BJ (cell line): ENCODE data around the gene PARD3B. TPM values are rescaled to one million over a fixed set of nuclear protein-coding genes. Genes with fewer than 3 reads are reported as not detected.

Experiments used
- CTCF ChIA-PET: fragments of 350-600 bp; formaldehyde crosslinking; extraction: SDS; loops from one replicate; lab custom pipeline; 2021; ENCODE audit warnings: antibody characterized with exemption, inconsistent platforms; lab: Yijun Ruan, JAX
- POLR2A ChIA-PET: fragments of 300-600 bp; sonication (Branson Sonifier 250); formaldehyde crosslinking; extraction: SDS; loops from one replicate; lab custom pipeline; 2021; ENCODE audit warnings: antibody characterized with exemption; lab: Charles Lee
- DNase-seq: peaks from one replicate; pipeline ENCODE4 v3.0.0-alpha.2; 2011; ENCODE audit warnings: low read depth
- H3K27me3 ChIP-seq: 2 replicates; pipeline ENCODE4 v1.6.0; 2011; ENCODE audit warnings: low read length; ENCODE audit not compliant: control insufficient read depth, insufficient read depth
- H3K36me3 ChIP-seq: 2 replicates; pipeline ENCODE4 v1.5.1; 2011; ENCODE audit warnings: low read length; ENCODE audit not compliant: control insufficient read depth, insufficient read depth
- H3K4me3 ChIP-seq: 2 replicates; pipeline ENCODE4 v1.5.1; 2011; ENCODE audit warnings: low read depth, mild to moderate bottlenecking, control low read depth, low read length
- polyA plus RNA-seq: library from polyadenylated mRNA; depleted of rRNA; stranded (reverse); fragments of >200 nt; gene quantifications from 2 replicates; pipeline ENCODE4 v1.2.3, GENCODE V29; 2011
- TF ChIP-seq, protein P1 (sequence below): IDR thresholded peaks from 2 replicates; pipeline ENCODE4 v1.5.1; 2011; ENCODE audit warnings: low read depth, mild to moderate bottlenecking, control low read depth, inconsistent platforms, low read length, moderate library complexity; ENCODE audit not compliant: insufficient read depth

The PARD3B gene
- polyA plus RNA-seq, 1 experiment: 7.1 TPM

DNA sequence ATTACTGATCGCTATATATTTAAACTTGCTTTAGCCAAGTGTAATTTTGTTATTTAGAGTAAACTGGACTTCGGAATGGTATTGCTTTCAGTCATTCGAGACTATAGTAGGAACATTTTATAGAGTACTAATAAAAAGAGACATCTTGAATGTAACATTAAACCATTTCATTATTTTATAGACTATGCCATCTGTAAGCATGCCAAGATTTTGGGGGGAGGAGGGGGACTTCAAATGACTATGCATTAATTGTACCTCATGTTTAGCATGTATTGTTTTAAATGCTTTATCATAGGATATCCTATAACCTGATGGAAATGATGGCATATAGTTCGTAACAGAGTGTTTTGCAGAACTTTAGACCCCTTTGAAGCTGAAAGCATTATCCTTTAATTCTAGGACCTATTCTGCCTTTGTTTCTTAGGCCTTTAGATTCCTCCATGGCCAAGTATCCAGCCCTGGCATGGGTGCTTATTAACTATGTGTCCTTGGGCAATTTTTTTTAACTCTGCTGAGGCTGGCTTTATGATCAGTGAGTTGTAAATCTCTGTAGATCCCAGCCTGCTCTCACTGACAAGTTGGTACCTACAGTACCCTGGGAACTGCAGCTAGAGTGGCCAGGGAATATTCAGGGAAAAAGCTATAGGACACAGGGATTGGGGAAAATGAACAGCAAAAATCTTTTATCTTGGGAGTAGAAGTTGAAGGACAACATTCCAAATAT lies 93.4 kb downstream of the PARD3B start:
- no peak for DNase-seq
- TF ChIP-seq, protein P1, sequence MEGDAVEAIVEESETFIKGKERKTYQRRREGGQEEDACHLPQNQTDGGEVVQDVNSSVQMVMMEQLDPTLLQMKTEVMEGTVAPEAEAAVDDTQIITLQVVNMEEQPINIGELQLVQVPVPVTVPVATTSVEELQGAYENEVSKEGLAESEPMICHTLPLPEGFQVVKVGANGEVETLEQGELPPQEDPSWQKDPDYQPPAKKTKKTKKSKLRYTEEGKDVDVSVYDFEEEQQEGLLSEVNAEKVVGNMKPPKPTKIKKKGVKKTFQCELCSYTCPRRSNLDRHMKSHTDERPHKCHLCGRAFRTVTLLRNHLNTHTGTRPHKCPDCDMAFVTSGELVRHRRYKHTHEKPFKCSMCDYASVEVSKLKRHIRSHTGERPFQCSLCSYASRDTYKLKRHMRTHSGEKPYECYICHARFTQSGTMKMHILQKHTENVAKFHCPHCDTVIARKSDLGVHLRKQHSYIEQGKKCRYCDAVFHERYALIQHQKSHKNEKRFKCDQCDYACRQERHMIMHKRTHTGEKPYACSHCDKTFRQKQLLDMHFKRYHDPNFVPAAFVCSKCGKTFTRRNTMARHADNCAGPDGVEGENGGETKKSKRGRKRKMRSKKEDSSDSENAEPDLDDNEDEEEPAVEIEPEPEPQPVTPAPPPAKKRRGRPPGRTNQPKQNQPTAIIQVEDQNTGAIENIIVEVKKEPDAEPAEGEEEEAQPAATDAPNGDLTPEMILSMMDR: no peak
- ChIA-PET CTCF (no interaction called here), POLR2A (no interaction called here)
- no peak overlapping the region for H3K4me3 ChIP-seq
- no peaks in the 10 kb centered on the region for H3K27me3 ChIP-seq
- H3K36me3 ChIP-seq: no peaks in the 10 kb centered on the region

DNA sequence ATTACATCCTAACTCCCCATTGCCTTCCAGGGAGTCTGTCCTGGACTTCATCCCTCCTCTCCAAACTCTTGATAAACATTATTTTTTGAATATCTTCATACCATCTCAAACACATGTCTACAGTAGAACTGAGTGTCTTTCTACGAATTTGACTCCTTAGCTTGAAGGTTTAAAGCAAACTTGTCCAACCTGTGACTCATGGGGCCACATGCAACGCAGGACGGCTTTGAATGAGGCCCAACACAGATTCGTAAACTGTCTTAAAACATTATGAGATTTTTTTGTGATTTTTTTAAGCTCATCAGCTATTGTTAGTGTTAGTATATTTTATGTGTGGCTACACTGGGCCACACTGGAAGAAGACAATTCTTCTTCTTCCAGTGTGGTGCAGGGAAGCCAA lies 98.1 kb downstream of the PARD3B start:
- DNase-seq: no peak
- H3K27me3 ChIP-seq: no peaks in the 10 kb centered on the region
- ChIA-PET POLR2A (no interaction called here), CTCF (no interaction called here)
- TF ChIP-seq, protein P1: no peak
- H3K4me3 ChIP-seq: no peak overlapping the region
- H3K36me3 ChIP-seq: no peaks in the 10 kb centered on the region

DNA sequence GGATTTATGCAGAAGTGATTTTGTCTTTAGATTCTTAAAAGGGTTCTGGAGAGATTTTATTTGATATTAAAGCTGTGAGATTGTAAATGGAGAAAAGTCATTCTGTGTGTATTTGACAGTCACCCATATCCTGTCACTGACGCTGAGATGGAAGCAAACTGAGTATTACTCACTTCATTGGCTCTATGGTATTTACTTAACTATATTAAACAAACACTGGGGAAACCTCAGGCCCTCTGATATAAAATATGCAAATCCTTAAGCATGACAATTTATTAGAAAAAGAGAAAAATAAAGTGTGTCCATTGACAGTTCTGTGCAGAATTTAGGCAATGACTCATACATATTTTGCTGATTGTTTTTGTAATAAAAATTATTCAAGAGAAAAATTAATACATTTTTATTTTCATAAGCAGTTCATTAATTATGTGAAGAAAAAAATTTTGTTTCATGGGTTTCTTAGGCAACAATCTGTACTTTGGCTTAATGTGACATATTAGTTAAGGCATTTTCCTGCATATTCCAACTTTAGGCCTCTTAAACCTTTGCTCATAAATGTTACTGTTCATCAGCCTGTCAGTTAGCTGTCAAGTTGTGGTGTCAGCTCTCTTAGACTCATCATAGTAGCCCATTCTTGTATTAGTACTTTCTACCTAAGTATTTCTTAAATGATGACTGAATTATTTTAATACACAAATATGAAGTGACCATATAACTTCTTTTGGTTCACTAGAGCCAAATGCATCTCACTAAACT lies 99.9 kb downstream of the PARD3B start:
- Histone ChIP-seq H3K4me3 (no peak overlapping the region), H3K36me3 (no peaks in the 10 kb centered on the region), H3K27me3 (no peaks in the 10 kb centered on the region)
- CTCF ChIA-PET: no interaction called here
- POLR2A ChIA-PET: no interaction called here
- no peak for DNase-seq
- TF ChIP-seq, protein P1: no peak

DNA sequence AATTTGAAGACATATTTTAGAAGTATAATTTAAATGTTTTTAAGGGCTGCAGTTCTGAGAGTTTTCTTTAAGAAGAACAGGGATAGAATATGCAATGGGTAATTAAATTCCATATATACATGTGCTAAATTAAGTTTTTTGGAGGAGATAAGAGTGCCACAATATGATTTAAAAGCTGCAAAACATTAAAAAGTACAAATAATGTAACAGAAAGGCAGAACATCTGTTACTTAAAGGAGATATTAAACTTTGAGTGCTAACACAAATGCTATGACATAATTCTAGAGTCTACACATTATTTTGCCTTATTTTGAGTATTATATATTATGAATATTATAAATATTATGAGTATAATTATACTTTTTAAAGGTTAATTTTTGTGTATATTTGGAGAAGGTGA lies 102.4 kb downstream of the PARD3B start:
- 0 out of 2 replicates have a peak, but pooled peaks cover 1% of the 10 kb centered on the region for H3K36me3 ChIP-seq
- no peaks in the 10 kb centered on the region for H3K27me3 ChIP-seq
- no peak for DNase-seq
- H3K4me3 ChIP-seq: no peak overlapping the region
- CTCF ChIA-PET: no interaction called here
- POLR2A ChIA-PET: no interaction called here
- TF ChIP-seq, protein P1: no peak

DNA sequence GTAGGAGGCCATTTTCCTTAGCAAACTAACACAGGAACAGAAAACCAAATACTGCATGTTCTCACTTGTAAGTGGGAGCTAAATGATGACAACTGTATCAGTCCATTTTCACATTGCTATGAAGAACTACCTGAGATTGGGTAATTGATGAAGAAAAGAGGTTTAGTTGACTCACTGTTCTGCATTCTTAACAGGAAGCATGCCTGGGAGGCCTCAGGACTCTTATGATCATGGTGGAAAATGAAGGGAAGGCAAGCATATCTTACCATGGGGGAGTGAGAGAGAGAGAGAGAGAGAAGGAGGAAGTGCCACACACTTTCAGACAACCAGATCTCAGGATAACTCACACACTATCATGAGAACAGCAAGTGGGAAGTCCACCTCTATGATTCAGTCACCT lies 105.3 kb downstream of the PARD3B start:
- no peak for DNase-seq
- POLR2A ChIA-PET: no interaction called here
- CTCF ChIA-PET: no interaction called here
- H3K36me3 ChIP-seq: 0 out of 2 replicates have a peak, but pooled peaks cover 1% of the 10 kb centered on the region
- TF ChIP-seq, protein P1: no peak
- H3K27me3 ChIP-seq: no peaks in the 10 kb centered on the region
- no peak overlapping the region for H3K4me3 ChIP-seq
